ENCODE measurements around the gene GNB1L.
"Not testable (repeated sequence)": the region's sequence is repeated elsewhere in the genome, so short reads cannot be mapped to it uniquely, and the experiment has no call there.

Gene GNB1L

GRCh38 chr22:19888131-19888746 is 33.6 kb upstream of the GNB1L start:
- DNase-seq, result no peak

- DNase-seq, result no peak
These were observed 32.7 kb upstream of the GNB1L start for GRCh38 chr22:19887256-19887985.

GRCh38 chr22:19886605-19887255 is 32.1 kb upstream of the GNB1L start:
- no peak for DNase-seq

- DNase-seq, result no peak
These were observed 31.3 kb upstream of the GNB1L start for GRCh38 chr22:19885841-19886592.

- no peak for DNase-seq
These were observed 30.5 kb upstream of the GNB1L start for GRCh38 chr22:19884954-19885751.

GRCh38 chr22:19884161-19884953 is 29.7 kb upstream of the GNB1L start:
- DNase-seq, result no peak

GRCh38 chr22:19883446-19883845 is 28.8 kb upstream of the GNB1L start:
- DNase-seq, result not testable (repeated sequence)

GRCh38 chr22:19882446-19883381 is 28.0 kb upstream of the GNB1L start:
- no peak for DNase-seq

- no peak for DNase-seq
These were observed 26.3 kb upstream of the GNB1L start for GRCh38 chr22:19880786-19881569.

- DNase-seq, result no peak
These were observed 25.5 kb upstream of the GNB1L start for GRCh38 chr22:19879992-19880785.

- DNase-seq, result no peak
These were observed 24.9 kb upstream of the GNB1L start for GRCh38 chr22:19879643-19879991.

- DNase-seq, result no peak
These were observed 24.5 kb upstream of the GNB1L start for GRCh38 chr22:19879246-19879570.

- DNase-seq, result no peak
These were observed 24.0 kb upstream of the GNB1L start for GRCh38 chr22:19878461-19879245.

GRCh38 chr22:19877626-19878339 is 23.1 kb upstream of the GNB1L start:
- DNase-seq, result no peak

GRCh38 chr22:19876941-19877625 is 22.4 kb upstream of the GNB1L start:
- DNase-seq, result no peak

GRCh38 chr22:19876314-19876940 is 21.8 kb upstream of the GNB1L start:
- DNase-seq, result no peak

Data from NCI-H774 (cell line).